OCI-LY7 (cell line): Measurements from ENCODE around the gene KANK2. TPM values are rescaled to one million over a fixed set of nuclear protein-coding genes. Genes with fewer than 3 reads are reported as not detected.
"Not testable (repeated sequence)": the region's sequence is repeated elsewhere in the genome, so short reads cannot be mapped to it uniquely, and the experiment has no call there.

Experiments used
- BruUV-seq: library from RNA; stranded (reverse); fragments of 400-500 nt; replicated peaks from 2 replicates; lab custom pipeline; 2021; lab: Mats Ljungman, UMichigan
- CTCF ChIA-PET: fragments of 300-600 bp; sonication (Branson Sonifier 250); formaldehyde crosslinking; loops from one replicate; lab custom pipeline; 2022; ENCODE audit warnings: antibody characterized with exemption; ENCODE audit not compliant: unreplicated experiment; lab: Charles Lee
- POLR2A ChIA-PET: fragments of 300-600 bp; sonication (Branson Sonifier 250); formaldehyde crosslinking; loops from one replicate; lab custom pipeline; 2022; ENCODE audit warnings: antibody characterized with exemption; lab: Charles Lee
- DNase-seq: peaks from one replicate; pipeline ENCODE4 v3.0.0-alpha.2; 2015; ENCODE audit warnings: low spot score
- H2AFZ ChIP-seq: fragments of 200-600 bp; sonication (generic), shearing (Covaris generic); 2 replicates; pipeline ENCODE4 v1.6.1; 2014; ENCODE audit warnings: mild to moderate bottlenecking, antibody characterized with exemption, low read length, moderate library complexity
- H3K27ac ChIP-seq: fragments of 200-600 bp; sonication (generic); 2 replicates; pipeline ENCODE4 v1.5.1; 2014; ENCODE audit warnings: mixed run types, low read depth, mild to moderate bottlenecking, moderate library complexity, low read length, inconsistent platforms; ENCODE audit not compliant: poor library complexity, severe bottlenecking
- H3K36me3 ChIP-seq: fragments of 200-600 bp; sonication (generic); 2 replicates; pipeline ENCODE4 v1.6.1; 2014; ENCODE audit warnings: mild to moderate bottlenecking, antibody characterized with exemption, low read length, moderate library complexity, mixed read lengths; ENCODE audit not compliant: insufficient read depth
- H3K4me1 ChIP-seq: fragments of 200-600 bp; sonication (generic); 2 replicates; pipeline ENCODE4 v1.5.1; 2014; ENCODE audit warnings: mild to moderate bottlenecking, low read length; ENCODE audit not compliant: insufficient read depth, poor library complexity, severe bottlenecking
- H3K4me2 ChIP-seq: fragments of 200-600 bp; sonication (generic); 2 replicates; pipeline ENCODE4 v1.6.1; 2014; ENCODE audit warnings: mild to moderate bottlenecking, low read length
- H3K4me3 ChIP-seq: fragments of 200-600 bp; sonication (generic); 2 replicates; pipeline ENCODE4 v1.5.1; 2014; ENCODE audit warnings: mild to moderate bottlenecking, low read depth, low read length; ENCODE audit not compliant: poor library complexity, severe bottlenecking
- H3K79me2 ChIP-seq: fragments of 200-600 bp; sonication (generic); 2 replicates; pipeline ENCODE4 v1.6.1; 2016; ENCODE audit warnings: low read depth, mild to moderate bottlenecking, low read length, moderate library complexity, mixed read lengths; ENCODE audit not compliant: insufficient read depth
- H3K9me2 ChIP-seq: fragments of 200-600 bp; sonication (generic); 2 replicates; pipeline ENCODE4 v1.6.1; 2016; ENCODE audit warnings: mild to moderate bottlenecking, low read length, mixed read lengths; ENCODE audit not compliant: insufficient read depth
- H3K9me3 ChIP-seq: fragments of 200-600 bp; sonication (generic); 2 replicates; pipeline ENCODE4 v1.6.1; 2014; ENCODE audit warnings: mild to moderate bottlenecking, mixed run types, low read length, mixed read lengths
- H4K20me1 ChIP-seq: fragments of 200-600 bp; sonication (generic); 2 replicates; pipeline ENCODE4 v1.6.1; 2014; ENCODE audit warnings: mild to moderate bottlenecking, antibody characterized with exemption, low read length, moderate library complexity, mixed read lengths; ENCODE audit not compliant: insufficient read depth
- EZH2phosphoT487 ChIP-seq: fragments of 200-600 bp; sonication (generic); IDR thresholded peaks from 2 replicates; pipeline ENCODE4 v1.6.1; 2018; ENCODE audit warnings: low read depth, borderline replicate concordance, mild to moderate bottlenecking, mixed run types, antibody characterized with exemption, low read length, moderate library complexity, mixed read lengths
- intact Hi-C: fragments of 100-400 bp; cut with micrococcal nuclease; formaldehyde crosslinking; loops from one replicate; pipeline ENCODE4 v1.10.0; 2022; ENCODE audit not compliant: unreplicated experiment
- total RNA-seq, 2 experiments: library from RNA; depleted of rRNA in 1 of 2; stranded (reverse); fragments of >200 nt in 1 of 2; shearing (Covaris generic) in 1 of 2; gene quantifications; 2 replicates each; pipeline ENCODE4 v1.2.3, GENCODE V29; 2014 to 2022
- TF ChIP-seq, protein P1 (sequence below): fragments of 200-600 bp; sonication (generic); conservative IDR thresholded peaks from 2 replicates; pipeline ENCODE4 v1.5.1; 2014; ENCODE audit warnings: mild to moderate bottlenecking, antibody characterized with exemption, low read length, moderate library complexity, mixed read lengths

Gene KANK2
- total RNA-seq, 2 experiments from 2014 or later = 174 to 186 TPM

DNA sequence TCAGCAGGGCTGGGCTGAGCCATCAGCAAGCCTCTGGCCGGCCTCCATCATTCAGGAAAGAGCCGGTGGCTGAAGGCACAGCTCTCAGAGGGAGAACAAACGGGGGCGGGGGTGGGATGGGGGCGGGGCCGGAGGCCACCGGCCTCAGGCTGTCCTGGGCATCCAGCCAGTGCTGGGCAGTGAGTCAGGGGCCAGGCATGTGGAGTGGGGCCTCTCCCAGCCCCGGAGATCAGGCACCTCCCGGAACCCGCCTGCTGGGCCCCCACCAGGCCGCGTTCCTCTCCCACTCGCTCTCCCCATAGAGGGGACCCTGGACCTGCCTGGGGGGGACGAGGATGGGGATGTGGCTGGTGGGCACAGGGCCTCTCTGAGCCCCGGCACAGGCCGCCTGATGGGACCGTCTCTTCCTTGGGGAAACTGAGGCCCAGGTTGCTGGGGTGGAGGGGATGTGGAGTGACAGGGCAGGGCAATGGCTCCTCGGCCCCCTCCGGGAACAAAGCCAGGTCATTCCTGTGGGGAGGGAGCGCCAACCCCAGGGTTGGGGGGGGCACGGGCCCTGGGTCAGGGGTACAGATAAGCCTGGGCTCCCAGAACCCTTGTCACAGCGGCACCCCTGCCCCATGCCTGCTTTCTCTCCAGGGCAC lies 54.7 kb downstream of the KANK2 start:
- no peak for DNase-seq
- H3K4me3 ChIP-seq = no peak overlapping the region
- H3K36me3 ChIP-seq = peaks cover 39% of the 10 kb centered on the region
- H3K9me3 ChIP-seq = no peaks in the 10 kb centered on the region
- peak overlapping the region; percentile 55 for H3K4me2 ChIP-seq
- CTCF ChIA-PET = no interaction called here
- no peaks in the 10 kb centered on the region; the same call in 1 of the 2 replicates for H4K20me1 ChIP-seq
- peak overlapping the region; percentile 72 for H3K27ac ChIP-seq
- POLR2A ChIA-PET = no interaction called here
- intact Hi-C loops = no loop called here
- no peaks in the 10 kb centered on the region for H3K9me2 ChIP-seq
- no peak overlapping the region for H2AFZ ChIP-seq
- no peaks in the 10 kb centered on the region for H3K79me2 ChIP-seq
- no peak for TF ChIP-seq EZH2phosphoT487
- TF ChIP-seq, protein P1, sequence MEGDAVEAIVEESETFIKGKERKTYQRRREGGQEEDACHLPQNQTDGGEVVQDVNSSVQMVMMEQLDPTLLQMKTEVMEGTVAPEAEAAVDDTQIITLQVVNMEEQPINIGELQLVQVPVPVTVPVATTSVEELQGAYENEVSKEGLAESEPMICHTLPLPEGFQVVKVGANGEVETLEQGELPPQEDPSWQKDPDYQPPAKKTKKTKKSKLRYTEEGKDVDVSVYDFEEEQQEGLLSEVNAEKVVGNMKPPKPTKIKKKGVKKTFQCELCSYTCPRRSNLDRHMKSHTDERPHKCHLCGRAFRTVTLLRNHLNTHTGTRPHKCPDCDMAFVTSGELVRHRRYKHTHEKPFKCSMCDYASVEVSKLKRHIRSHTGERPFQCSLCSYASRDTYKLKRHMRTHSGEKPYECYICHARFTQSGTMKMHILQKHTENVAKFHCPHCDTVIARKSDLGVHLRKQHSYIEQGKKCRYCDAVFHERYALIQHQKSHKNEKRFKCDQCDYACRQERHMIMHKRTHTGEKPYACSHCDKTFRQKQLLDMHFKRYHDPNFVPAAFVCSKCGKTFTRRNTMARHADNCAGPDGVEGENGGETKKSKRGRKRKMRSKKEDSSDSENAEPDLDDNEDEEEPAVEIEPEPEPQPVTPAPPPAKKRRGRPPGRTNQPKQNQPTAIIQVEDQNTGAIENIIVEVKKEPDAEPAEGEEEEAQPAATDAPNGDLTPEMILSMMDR = no peak
- BruUV-seq = no TSS peak
- peaks cover 30% of the 10 kb centered on the region for H3K4me1 ChIP-seq

DNA sequence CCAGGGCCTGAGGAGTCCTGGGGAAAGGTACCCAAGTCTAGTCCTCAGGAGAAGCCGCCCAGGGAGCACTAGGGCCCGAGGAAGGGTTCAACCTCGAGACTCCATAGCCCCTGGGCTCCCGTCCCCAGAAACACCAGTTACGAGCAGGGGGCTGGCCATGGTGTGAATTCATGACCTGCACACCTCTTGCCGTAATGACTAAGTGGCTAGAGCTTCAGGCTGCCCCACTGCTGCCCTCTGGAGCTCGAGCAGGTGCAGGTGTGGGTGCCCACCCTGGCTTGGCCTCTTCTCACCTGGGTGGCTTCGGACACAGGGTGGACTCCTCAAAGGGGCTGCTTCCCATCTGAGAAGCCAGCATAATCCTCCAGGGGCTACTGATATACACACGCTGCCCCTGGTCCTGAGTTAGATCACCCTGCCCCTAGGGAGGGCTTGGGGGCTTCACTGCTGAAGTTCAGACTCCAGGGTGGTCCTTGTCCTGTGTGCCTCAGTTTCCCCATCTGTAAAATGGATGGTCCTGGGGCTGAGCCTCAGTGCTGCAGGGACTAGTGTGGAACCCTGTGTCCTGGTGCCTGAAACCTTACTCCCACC lies 55.3 kb downstream of the KANK2 start:
- Histone ChIP-seq H3K9me3 (no peaks in the 10 kb centered on the region), H3K9me2 (no peaks in the 10 kb centered on the region), H2AFZ (no peak overlapping the region), H4K20me1 (no peaks in the 10 kb centered on the region; the same call in 1 of the 2 replicates), H3K79me2 (no peaks in the 10 kb centered on the region), H3K27ac (no peak overlapping the region), H3K36me3 (peaks cover 33% of the 10 kb centered on the region), H3K4me2 (no peak overlapping the region), H3K4me1 (peaks cover 35% of the 10 kb centered on the region), H3K4me3 (no peak overlapping the region)
- ChIA-PET CTCF (no interaction called here), POLR2A (no interaction called here)
- DNase-seq = no peak
- TF ChIP-seq EZH2phosphoT487 = no peak
- TF ChIP-seq, protein P1 = peak; percentile 23; the same call in 1 of the 2 replicates
- intact Hi-C loops = no loop called here
- BruUV-seq = no TSS peak

DNA sequence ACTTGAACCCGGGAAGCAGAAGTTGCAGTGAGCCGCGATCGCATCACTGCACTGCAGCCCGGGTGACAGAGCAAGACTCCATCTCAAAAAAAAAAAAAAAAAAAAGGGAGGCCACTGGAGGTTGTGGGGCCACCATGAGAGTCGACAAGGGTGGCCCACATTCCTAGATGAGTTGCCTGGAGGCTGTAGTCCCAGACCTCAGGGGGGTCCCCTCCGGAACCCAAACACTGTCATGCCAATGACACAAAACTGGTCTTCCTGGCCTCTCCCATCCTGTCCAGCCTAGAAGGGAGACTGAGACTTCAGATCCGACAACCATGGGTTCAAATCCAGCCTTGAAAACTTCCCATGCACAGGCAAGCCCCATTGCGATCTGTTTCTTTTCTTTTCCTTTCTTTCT lies 56.4 kb downstream of the KANK2 start:
- no peak for DNase-seq
- Histone ChIP-seq H3K4me3 (no peak overlapping the region), H2AFZ (no peak overlapping the region), H3K79me2 (no peaks in the 10 kb centered on the region), H3K4me2 (no peak overlapping the region), H3K4me1 (peaks cover 35% of the 10 kb centered on the region), H3K9me2 (no peaks in the 10 kb centered on the region), H3K9me3 (no peaks in the 10 kb centered on the region), H4K20me1 (no peaks in the 10 kb centered on the region; the same call in 1 of the 2 replicates), H3K27ac (no peak overlapping the region), H3K36me3 (peaks cover 22% of the 10 kb centered on the region)
- intact Hi-C loops = no loop called here
- CTCF ChIA-PET = no interaction called here
- TF ChIP-seq EZH2phosphoT487 = no peak
- TF ChIP-seq, protein P1 = no peak
- POLR2A ChIA-PET = no interaction called here
- BruUV-seq = no TSS peak

DNA sequence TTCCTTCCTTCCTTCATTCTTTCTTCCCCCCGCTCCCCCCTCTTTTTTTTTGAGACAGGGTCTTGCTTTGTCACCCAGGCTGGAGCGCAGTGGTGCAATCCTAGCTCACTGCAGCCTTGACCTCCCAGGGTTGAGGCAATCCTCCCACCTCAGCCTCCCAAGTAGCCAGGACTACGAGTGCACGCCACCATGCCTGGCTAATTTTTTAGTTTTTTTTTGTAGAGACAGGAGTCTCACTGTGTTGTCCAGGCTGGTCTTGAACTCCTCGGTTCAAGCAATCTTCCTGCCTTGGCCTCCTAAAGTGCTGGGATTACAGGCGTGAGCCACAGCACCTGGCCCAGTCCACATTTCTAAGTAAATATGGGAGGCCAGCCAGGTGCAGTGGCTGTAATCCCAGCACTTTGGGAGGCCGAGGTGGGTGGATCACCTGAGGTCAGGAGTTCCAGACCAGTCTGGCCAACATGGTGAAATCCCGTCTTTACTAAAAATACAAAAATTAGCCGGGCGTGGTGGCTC lies 57.3 kb downstream of the KANK2 start:
- Histone ChIP-seq H3K36me3 (peaks cover 13% of the 10 kb centered on the region), H3K4me1 (peaks cover 35% of the 10 kb centered on the region)
- H3K9me3 ChIP-seq, CTCF ChIA-PET, H3K9me2 ChIP-seq, H2AFZ ChIP-seq, H4K20me1 ChIP-seq, BruUV-seq, H3K4me2 ChIP-seq, intact Hi-C loops, H3K27ac ChIP-seq, H3K79me2 ChIP-seq, H3K4me3 ChIP-seq, DNase-seq: not testable (repeated sequence)
- POLR2A ChIA-PET = interaction anchor here (0.7 kb wide), 1 partner anchor 117 kb away, joined by 5 read pairs; no protein-coding TSS in a partner anchor
